KMS-11 (cell line): ENCODE results near the gene GTPBP1.

Experiments
- H2AFZ ChIP-seq: fragments of 200-600 bp; sonication (generic); 2 replicates; pipeline ENCODE4 v1.6.1; 2016; ENCODE audit warnings: antibody characterized with exemption, mixed run types, low read depth
- H3K27ac ChIP-seq: fragments of 200-600 bp; sonication (generic); 2 replicates; pipeline ENCODE4 v1.6.1; 2016; ENCODE audit warnings: mild to moderate bottlenecking, mixed run types
- H3K27me3 ChIP-seq: fragments of 200-600 bp; sonication (generic); 2 replicates; pipeline ENCODE4 v1.6.1; 2017; ENCODE audit warnings: mild to moderate bottlenecking, low read depth, mixed run types, moderate library complexity; ENCODE audit not compliant: insufficient read depth
- H3K36me3 ChIP-seq: fragments of 200-600 bp; sonication (generic); 2 replicates; pipeline ENCODE4 v1.6.1; 2017; ENCODE audit warnings: mild to moderate bottlenecking, mixed run types; ENCODE audit not compliant: insufficient read depth
- H3K4me1 ChIP-seq: fragments of 200-600 bp; sonication (generic); 2 replicates; pipeline ENCODE4 v1.6.1; 2016; ENCODE audit warnings: mild to moderate bottlenecking, low read depth, mixed run types; ENCODE audit not compliant: poor library complexity, severe bottlenecking
- H3K4me2 ChIP-seq: fragments of 200-600 bp; sonication (generic); 2 replicates; pipeline ENCODE4 v1.7.0; 2016; ENCODE audit warnings: mild to moderate bottlenecking, mixed run types
- H3K4me3 ChIP-seq: fragments of 200-600 bp; sonication (generic); IDR thresholded peaks from 2 replicates; pipeline ENCODE4 v1.6.1; 2017; ENCODE audit warnings: low read depth, low read length, mixed read lengths; ENCODE audit not compliant: insufficient read depth
- H3K79me2 ChIP-seq: fragments of 200-600 bp; sonication (generic); 2 replicates; pipeline ENCODE4 v1.6.1; 2016; ENCODE audit warnings: low read depth, mixed run types; ENCODE audit not compliant: insufficient read depth
- H3K9ac ChIP-seq: fragments of 200-600 bp; sonication (generic); 2 replicates; pipeline ENCODE4 v1.6.1; 2016; ENCODE audit warnings: mild to moderate bottlenecking, mixed run types
- H4K20me1 ChIP-seq: fragments of 200-600 bp; sonication (generic); 2 replicates; pipeline ENCODE4 v1.6.1; 2016; ENCODE audit warnings: mild to moderate bottlenecking, mixed run types; ENCODE audit not compliant: insufficient read depth
- CTCF ChIP-seq: fragments of 200-600 bp; sonication (generic); conservative IDR thresholded peaks from 2 replicates; pipeline ENCODE4 v1.6.1; 2017; ENCODE audit warnings: low read depth, mild to moderate bottlenecking, antibody characterized with exemption, low read length, moderate library complexity, mixed read lengths

Gene GTPBP1

GRCh38 chr22:38770257-38770949 is 64.7 kb downstream of the GTPBP1 start:
- H3K27me3 ChIP-seq, result peaks cover 2% of the 10 kb centered on the region; the same call in 1 of the 2 replicates
- no peaks in the 10 kb centered on the region for H3K79me2 ChIP-seq
- H3K4me1 ChIP-seq, result peaks cover 3% of the 10 kb centered on the region
- no peak overlapping the region for H3K4me3 ChIP-seq
- H3K36me3 ChIP-seq, result no peaks in the 10 kb centered on the region
- no peak overlapping the region for H3K9ac ChIP-seq
- no peak for TF ChIP-seq CTCF
- H4K20me1 ChIP-seq, result no peaks in the 10 kb centered on the region
- no peak overlapping the region for H3K4me2 ChIP-seq
- no peak overlapping the region for H2AFZ ChIP-seq
- no peak overlapping the region for H3K27ac ChIP-seq

GRCh38 chr22:38772623-38772873 is 66.8 kb downstream of the GTPBP1 start:
- Histone ChIP-seq H3K4me3 (no peak overlapping the region), H3K27me3 (no peaks in the 10 kb centered on the region; the same call in 1 of the 2 replicates), H3K27ac (no peak overlapping the region), H3K9ac (no peak overlapping the region), H3K4me2 (no peak overlapping the region), H4K20me1 (no peaks in the 10 kb centered on the region), H3K4me1 (peaks cover 3% of the 10 kb centered on the region), H2AFZ (no peak overlapping the region), H3K79me2 (no peaks in the 10 kb centered on the region), H3K36me3 (no peaks in the 10 kb centered on the region)
- TF ChIP-seq CTCF, result no peak

- H3K36me3 ChIP-seq, result no peaks in the 10 kb centered on the region
- no peaks in the 10 kb centered on the region for H3K27me3 ChIP-seq
- H3K27ac ChIP-seq, result no peak overlapping the region
- no peak overlapping the region for H3K4me3 ChIP-seq
- no peaks in the 10 kb centered on the region for H3K79me2 ChIP-seq
- H3K9ac ChIP-seq, result no peak overlapping the region
- no peaks in the 10 kb centered on the region for H4K20me1 ChIP-seq
- H3K4me1 ChIP-seq, result peaks cover 3% of the 10 kb centered on the region
- no peak for TF ChIP-seq CTCF
- H2AFZ ChIP-seq, result no peak overlapping the region
- no peak overlapping the region for H3K4me2 ChIP-seq
Observed at GRCh38 chr22:38773363-38773946, 67.7 kb downstream of the GTPBP1 start.

GRCh38 chr22:38774496-38775166 is 68.9 kb downstream of the GTPBP1 start:
- Histone ChIP-seq H4K20me1 (no peaks in the 10 kb centered on the region), H3K9ac (no peak overlapping the region), H3K4me3 (no peak overlapping the region), H2AFZ (no peak overlapping the region), H3K4me2 (no peak overlapping the region), H3K79me2 (no peaks in the 10 kb centered on the region), H3K36me3 (no peaks in the 10 kb centered on the region), H3K27ac (no peak overlapping the region), H3K4me1 (peaks cover 3% of the 10 kb centered on the region), H3K27me3 (no peaks in the 10 kb centered on the region)
- TF ChIP-seq CTCF, result no peak
